ENCODE results near the gene B9D1.

DNA sequence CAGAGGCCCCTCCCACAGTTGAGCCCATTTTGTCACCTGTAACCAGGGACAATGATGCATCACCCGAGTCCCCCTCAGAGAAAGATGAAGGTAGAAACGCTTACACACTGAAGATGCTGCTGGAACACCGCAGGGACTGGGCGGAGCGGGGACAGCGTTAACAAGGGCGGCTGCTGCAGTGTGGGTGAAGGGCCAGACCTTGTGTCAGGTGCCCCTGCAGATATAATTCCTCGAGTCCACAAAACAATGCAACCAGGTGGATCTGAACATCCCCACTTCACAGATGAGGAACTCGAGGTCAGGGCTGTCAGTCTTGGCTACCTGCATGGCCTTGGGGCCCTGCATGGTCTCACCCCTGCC is 9.5 kb upstream of the B9D1 start:
- TF ChIP-seq, protein P1, sequence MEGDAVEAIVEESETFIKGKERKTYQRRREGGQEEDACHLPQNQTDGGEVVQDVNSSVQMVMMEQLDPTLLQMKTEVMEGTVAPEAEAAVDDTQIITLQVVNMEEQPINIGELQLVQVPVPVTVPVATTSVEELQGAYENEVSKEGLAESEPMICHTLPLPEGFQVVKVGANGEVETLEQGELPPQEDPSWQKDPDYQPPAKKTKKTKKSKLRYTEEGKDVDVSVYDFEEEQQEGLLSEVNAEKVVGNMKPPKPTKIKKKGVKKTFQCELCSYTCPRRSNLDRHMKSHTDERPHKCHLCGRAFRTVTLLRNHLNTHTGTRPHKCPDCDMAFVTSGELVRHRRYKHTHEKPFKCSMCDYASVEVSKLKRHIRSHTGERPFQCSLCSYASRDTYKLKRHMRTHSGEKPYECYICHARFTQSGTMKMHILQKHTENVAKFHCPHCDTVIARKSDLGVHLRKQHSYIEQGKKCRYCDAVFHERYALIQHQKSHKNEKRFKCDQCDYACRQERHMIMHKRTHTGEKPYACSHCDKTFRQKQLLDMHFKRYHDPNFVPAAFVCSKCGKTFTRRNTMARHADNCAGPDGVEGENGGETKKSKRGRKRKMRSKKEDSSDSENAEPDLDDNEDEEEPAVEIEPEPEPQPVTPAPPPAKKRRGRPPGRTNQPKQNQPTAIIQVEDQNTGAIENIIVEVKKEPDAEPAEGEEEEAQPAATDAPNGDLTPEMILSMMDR (IDR thresholded peaks at IDR 0.05) = no peak
- no peak for TF ChIP-seq POLR2A (IDR thresholded peaks at IDR 0.05)
